Activated T-helper 1 cell treated with anti-CD3 and anti-CD28 coated beads, Interleukin-12 subunit alpha, Interleukin-12 subunit beta, Interleukin-2, Interleukin-4 antibody, amounts not matched to agents 30 ng/mL and 10 ng/mL and 1 ng/mL, durations not matched to agents 14 hours and 24 hours and 36 hours (primary cell): ENCODE data around the gene CST9. TPM values are rescaled to one million over a fixed set of nuclear protein-coding genes. Genes with fewer than 3 reads are reported as not detected.

Experiments used
- DNase-seq: peaks from one replicate; pipeline ENCODE4 v3.0.0; 2021; ENCODE audit warnings: low spot score
- H3K27ac Mint-ChIP-seq: one replicate; pipeline ENCODE4 v1.8.0; 2021; ENCODE audit warnings: mild to moderate bottlenecking, mixed read lengths
- H3K27me3 Mint-ChIP-seq: one replicate; pipeline ENCODE4 v1.8.0; 2022; ENCODE audit warnings: mild to moderate bottlenecking, moderate library complexity, mixed read lengths; ENCODE audit not compliant: insufficient read depth
- H3K36me3 Mint-ChIP-seq: one replicate; pipeline ENCODE4 v1.8.0; 2021; ENCODE audit warnings: low read depth, mixed read lengths
- H3K4me1 Mint-ChIP-seq: one replicate; pipeline ENCODE4 v1.8.0; 2021; ENCODE audit warnings: low read depth, mixed read lengths
- H3K4me3 Mint-ChIP-seq: one replicate; pipeline ENCODE4 v1.8.0; 2021; ENCODE audit warnings: mild to moderate bottlenecking, moderate library complexity, mixed read lengths
- H3K9me3 Mint-ChIP-seq: one replicate; pipeline ENCODE4 v1.8.0; 2021; ENCODE audit warnings: mixed read lengths
- intact Hi-C: fragments of 100-400 bp; cut with micrococcal nuclease; formaldehyde crosslinking; loops from one replicate; pipeline ENCODE4 v1.15.1; 2024
- total RNA-seq: library from RNA; stranded (reverse); gene quantifications from 2 replicates; pipeline ENCODE4 v1.2.3, GENCODE V29; 2022

CST9 gene
- total RNA-seq, 1 donor from 2014 or later: not detected

GRCh38 chr20:23562721-23563342, 42.9 kb downstream of the CST9 start:
- Mint-ChIP-seq H3K36me3 (no peaks in the 10 kb centered on the region), H3K4me1 (no peaks in the 10 kb centered on the region), H3K4me3 (no peak overlapping the region), H3K27ac (no peak overlapping the region), H3K27me3 (no peaks in the 10 kb centered on the region), H3K9me3 (peaks cover 10% of the 10 kb centered on the region)
- intact Hi-C loops: no loop called here
- DNase-seq: no peak

- Mint-ChIP-seq H3K27ac (no peak overlapping the region), H3K4me3 (no peak overlapping the region), H3K36me3 (no peaks in the 10 kb centered on the region), H3K4me1 (no peaks in the 10 kb centered on the region), H3K9me3 (no peaks in the 10 kb centered on the region), H3K27me3 (peaks cover 3% of the 10 kb centered on the region)
- intact Hi-C loops: no loop called here
- DNase-seq: no peak
Observed at GRCh38 chr20:23554401-23554800, 51.3 kb downstream of the CST9 start.

Other genes starting within 250 kb of the CST9 start
- 10.6 and 12.6 TPM in 2 replicates for gene GZF1, start 243.7 kb downstream of the CST9 start, total RNA-seq
- 14.0 and 15.5 TPM in 2 replicates for gene NAPB, start 184.4 kb downstream of the CST9 start, total RNA-seq
- gene CSTL1, start 166.2 kb downstream of the CST9 start, total RNA-seq: not detected in 2 replicates
- gene CST11, start 153.0 kb downstream of the CST9 start, total RNA-seq: not detected in 2 replicates
- gene CST8, start 114.8 kb downstream of the CST9 start, total RNA-seq: not detected in 2 replicates
- not detected in 2 replicates for gene CST9L, start 37.4 kb downstream of the CST9 start, total RNA-seq
- gene CST3, start 32.0 kb upstream of the CST9 start, total RNA-seq: 0.31 and 0.61 TPM in 2 replicates
- not detected in 2 replicates for gene CST4, start 83.1 kb upstream of the CST9 start, total RNA-seq
- not detected in 2 replicates for gene CST1, start 145.0 kb upstream of the CST9 start, total RNA-seq
- gene CST2, start 220.8 kb upstream of the CST9 start, total RNA-seq: not detected in 2 replicates